ENCODE data around the gene ASB6.

DNA sequence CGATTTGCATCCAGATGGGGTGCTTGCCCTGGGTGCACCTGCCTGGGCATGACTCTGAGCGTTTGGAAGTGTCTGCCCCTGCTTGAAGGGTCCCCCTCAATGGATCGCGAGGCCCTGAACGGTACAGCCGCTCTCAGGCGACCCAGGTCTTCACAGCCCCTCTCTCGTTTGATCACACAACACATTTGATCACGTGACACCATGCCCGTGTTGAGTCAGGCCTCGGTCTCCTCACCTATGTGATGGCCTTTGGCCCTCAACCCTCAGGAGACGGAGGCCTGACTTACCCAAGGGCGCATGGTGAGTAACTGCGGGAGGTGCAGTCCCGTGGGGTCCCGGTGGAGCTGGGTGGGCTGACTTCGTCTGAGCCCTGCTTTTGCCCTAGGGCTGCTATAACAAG is 3.0 kb upstream of the ASB6 start:
- TF ChIP-seq CTCF (IDR thresholded peaks at IDR 0.05) = no peak
- TF ChIP-seq POLR2A (IDR thresholded peaks at IDR 0.05) = no peak
